Right renal pelvis (tissue), 4 donors: Measurements from ENCODE around the gene CPHXL. TPM values are rescaled to one million over a fixed set of nuclear protein-coding genes. Genes with fewer than 3 reads are reported as not detected.

ENCODE experiments used
- DNase-seq, 4 donors: peaks; one replicate each; pipeline ENCODE4 v3.0.0-alpha.2; 2013; ENCODE audit warnings: low read depth in 4 of 4, low spot score in 3 of 4, missing footprints in 1 of 4
- polyA plus RNA-seq, 4 donors: library from polyadenylated mRNA; unstranded; fragments of 120-200 nt; gene quantifications; one replicate each; pipeline ENCODE4 v1.2.1, GENCODE V29; 2013; ENCODE audit not compliant: insufficient read length in 4 of 4

The CPHXL gene
- polyA plus RNA-seq, 4 donors = not detected

DNA sequence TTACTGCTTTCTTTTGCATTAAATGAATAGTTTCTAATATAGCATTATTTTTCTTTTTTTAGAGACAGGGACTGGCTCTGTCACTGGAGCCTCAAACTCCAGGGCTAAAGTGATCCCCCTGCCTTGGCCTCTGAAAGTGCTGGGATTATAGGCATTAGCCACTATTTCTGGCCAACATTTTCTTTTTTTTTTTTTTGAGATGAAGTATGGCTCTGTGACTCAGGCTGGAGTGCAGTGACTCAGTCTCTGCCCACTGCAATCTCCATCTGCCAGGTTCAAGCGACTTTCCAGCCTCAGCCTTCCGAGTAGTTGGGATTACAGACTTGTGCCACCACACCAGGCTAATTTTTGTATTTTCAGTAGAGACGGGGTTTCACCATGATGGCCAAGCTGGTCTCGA lies 23.0 kb downstream of the CPHXL start:
- DNase-seq = no peak

DNA sequence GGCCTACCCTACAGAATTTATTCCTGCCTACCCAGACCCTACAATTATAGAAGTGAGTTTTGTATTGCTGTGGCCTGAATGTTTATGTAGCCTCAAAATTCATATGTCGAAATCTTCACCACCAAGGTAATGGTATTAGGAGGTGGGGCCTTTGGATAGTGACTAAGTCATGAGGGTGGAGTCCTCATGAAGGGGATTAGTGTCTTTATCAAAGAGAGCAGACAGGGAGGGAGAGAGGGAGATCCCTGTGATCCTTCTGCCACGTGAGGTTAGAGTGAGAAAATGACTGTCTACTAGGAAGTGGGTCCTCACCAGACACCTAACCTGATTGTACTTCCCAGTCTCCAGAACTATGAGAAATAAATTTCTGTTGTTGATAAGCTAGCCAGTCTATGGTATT lies 24.0 kb downstream of the CPHXL start:
- no peak for DNase-seq

DNA sequence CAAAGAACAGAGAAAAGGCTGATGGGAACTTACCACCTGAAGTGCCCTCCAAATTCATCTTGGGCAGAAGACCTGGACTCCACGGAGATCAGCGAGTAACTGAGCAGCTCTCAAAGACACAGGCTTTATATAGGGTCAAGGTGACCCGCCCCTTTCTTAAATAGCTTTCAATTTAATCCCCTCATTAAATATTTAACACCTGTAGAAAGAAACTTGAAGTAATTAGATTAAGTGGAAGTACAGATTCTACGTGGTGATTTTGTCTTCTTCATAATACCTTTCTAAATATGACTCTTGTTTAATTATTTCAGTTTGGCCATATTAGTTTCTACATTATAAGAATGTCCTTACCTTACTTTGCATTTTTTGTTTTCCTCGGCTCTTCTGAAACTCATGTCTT lies 24.9 kb downstream of the CPHXL start, which contains the start of gene DUXB:
Gene DUXB (minus strand): TSS at position 101 of the 400 bp plus-strand sequence. CDS start 43 bp downstream, at position 58.
- DNase-seq = no peak

DNA sequence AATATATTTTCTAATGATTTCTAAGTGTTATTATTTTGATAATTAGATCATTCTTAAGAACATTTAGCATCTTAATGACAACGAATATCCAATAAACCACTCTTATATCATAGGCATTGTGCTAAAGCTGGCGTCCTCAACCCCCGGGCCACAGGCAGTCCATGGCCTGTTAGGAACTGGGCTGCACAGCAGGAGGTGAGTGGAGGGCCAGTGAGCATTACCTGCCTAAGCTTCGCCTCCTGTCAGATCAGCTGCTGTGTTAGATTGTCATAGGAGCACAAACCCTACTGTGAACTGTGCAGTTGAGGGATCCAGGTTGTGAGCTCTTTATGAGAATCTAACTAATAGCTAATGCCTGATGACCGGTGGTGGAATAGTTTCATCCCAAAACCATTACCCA lies 28.7 kb downstream of the CPHXL start:
- no peak for DNase-seq

DNA sequence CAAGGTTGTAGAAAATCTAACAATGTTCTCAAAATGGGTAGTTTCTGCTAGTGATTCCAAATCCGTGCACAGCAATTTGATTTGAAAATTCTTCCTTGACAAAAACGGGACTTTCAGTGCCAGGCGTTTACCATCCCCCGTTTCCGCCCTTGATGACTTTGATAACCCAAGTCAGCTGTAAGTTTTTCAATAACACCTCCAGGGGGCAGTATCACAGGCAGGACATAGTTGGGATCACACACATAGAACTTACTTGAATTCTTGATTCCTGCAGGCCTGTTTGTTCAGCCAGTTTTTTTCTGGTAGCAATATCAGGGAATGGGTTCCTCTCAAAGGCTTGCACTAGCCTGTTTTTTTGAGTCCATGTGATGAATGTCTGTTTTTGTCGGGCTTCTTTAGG lies 30.6 kb downstream of the CPHXL start:
- DNase-seq = no peak

DNA sequence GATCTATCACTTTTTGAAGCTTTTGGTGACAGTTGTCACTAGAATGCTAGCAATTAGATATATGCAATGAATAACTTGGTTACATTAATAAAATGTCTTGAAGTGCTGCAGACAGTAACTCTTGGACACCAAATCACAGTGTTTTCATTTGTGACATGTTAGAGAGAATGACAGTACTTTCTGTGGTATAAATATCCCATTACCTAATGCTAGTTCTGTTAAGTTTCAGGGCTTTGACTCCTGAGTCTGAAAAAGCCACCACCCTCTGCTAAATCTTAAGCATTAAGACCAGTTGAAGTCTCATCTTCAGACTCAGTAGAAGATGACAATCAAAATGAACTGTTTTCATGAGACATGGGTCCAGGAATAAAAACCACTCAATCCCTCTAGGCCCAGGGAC lies 38.9 kb downstream of the CPHXL start:
- DNase-seq = no peak

DNA sequence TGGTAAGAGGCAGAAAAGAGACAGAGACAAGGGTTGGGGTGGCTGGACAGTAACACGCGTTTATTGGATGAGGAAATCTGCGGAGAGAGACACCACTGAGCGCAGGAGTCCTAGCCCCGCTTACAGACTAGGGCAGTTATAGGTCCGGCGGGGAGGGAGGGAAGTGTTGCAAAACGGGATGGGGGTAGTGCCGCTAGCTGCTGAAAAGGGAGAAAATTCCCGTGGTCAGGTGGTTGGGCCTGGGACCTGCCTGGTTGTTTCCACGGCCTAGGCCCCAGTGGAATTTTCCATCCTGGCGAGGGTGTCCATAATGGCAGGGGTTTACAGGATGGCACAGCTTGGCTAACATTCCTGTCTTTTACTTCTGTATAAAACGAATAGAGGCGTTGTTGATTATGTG lies 44.0 kb downstream of the CPHXL start:
- DNase-seq = no peak

DNA sequence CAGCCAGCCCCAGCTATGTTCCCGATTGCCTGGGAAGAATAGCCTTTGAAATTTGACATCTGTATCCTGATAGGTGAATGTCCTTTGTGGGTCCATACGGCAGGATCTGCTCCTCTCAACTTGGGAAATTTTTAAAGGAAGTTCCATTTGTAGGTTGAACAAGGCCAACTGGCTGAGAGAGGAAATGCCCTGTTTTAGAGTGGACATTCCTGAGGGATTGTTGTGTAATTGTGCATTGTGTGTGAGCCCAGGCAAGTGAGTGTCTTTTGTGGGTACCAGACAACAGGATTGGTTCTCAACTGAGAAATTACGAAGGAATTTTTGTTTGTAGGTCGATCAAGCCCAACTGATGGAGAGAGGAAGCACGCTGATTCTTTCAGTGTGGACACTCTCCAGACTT lies 46.9 kb downstream of the CPHXL start:
- no peak for DNase-seq

DNA sequence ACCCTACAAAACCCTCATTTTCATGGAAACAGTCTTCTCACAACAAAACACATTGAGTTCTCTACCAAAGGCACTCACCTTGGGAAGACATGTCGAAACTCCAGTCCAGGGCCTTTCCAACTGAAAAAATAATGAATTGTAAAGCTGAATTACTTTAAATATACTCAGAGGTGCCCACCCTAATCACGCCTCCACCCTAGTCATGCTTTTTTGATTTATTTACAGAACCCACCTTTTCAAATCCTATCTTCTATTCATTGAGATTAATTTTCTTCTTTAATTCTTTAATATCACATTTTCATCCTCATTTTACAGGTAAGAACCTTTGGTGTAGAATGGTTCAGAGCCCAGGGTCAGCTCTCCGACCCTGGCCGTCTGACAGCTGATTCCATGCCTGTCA lies 49.4 kb downstream of the CPHXL start, which contains the start of gene CPHXL2:
Gene CPHXL2 (minus strand): TSS at position 101 of the 400 bp plus-strand sequence. CDS start 10 bp downstream, at position 91.
- no peak for DNase-seq

DNA sequence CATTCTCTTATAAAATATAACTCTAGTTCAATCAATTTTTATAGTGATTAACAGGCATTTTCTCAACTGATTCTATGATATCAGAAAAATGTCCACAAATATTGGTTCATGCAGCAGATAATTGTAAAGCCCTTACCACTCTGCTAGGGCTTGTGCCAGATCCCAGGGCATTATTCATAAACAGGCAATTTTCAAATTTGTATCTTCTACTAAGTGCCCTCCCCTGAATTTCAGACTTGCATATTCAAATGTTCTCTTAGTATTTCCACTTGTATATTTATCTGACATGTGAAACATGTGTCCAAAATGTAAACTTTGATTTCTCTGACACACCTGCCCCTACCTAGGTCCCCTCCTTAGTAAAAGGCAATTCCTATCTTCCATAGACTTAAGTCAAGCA lies 58.8 kb downstream of the CPHXL start:
- no peak for DNase-seq

Other genes starting within 250 kb of the CPHXL start
- gene CHST6, start 231.0 kb downstream of the CPHXL start, polyA plus RNA-seq = under 1 TPM; 0.76 to 0.96 (median 0.89) TPM
- 1 to 10 TPM in 1 of 4 donors, under 1 TPM in 3; 0.38 to 1.2 (median 0.56) TPM for gene CHST5, start 190.4 kb downstream of the CPHXL start, polyA plus RNA-seq
- 10 to 100 TPM; 18.7 to 21.8 (median 20.3) TPM for gene TMEM231, start 170.2 kb downstream of the CPHXL start, polyA plus RNA-seq
- gene GABARAPL2, start 160.1 kb downstream of the CPHXL start, polyA plus RNA-seq = 100 to 1,000 TPM; 194 to 206 (median 199) TPM
- gene ADAT1, start 103.2 kb downstream of the CPHXL start, polyA plus RNA-seq = 10 to 100 TPM; 40.4 to 60.4 (median 47.7) TPM
- gene KARS1, start 78.8 kb downstream of the CPHXL start, polyA plus RNA-seq = 100 to 1,000 TPM; 133 to 153 (median 145) TPM
- gene TERF2IP, start 78.7 kb downstream of the CPHXL start, polyA plus RNA-seq = 10 to 100 TPM; 85.2 to 91.8 (median 87.3) TPM
- under 1 TPM in 1 of 4 donors, not detected in 3; 0.05 TPM for gene CPHXL2, start 49.5 kb downstream of the CPHXL start, polyA plus RNA-seq
- under 1 TPM in 1 of 4 donors, not detected in 3; 0.05 TPM for gene DUXB, start 25.0 kb downstream of the CPHXL start, polyA plus RNA-seq